PC-9 (cell line): ENCODE data around the gene UHRF2. TPM values are rescaled to one million over a fixed set of nuclear protein-coding genes. Genes with fewer than 3 reads are reported as not detected.

Experiments used
- BruUV-seq: library from RNA; stranded (reverse); fragments of 400-500 nt; replicated peaks from 2 replicates; lab custom pipeline; 2021; lab: Mats Ljungman, UMichigan
- CTCF ChIA-PET: fragments of 300-600 bp; sonication (Branson Sonifier 250); formaldehyde crosslinking; loops from one replicate; lab custom pipeline; 2022; ENCODE audit warnings: antibody characterized with exemption; lab: Charles Lee
- POLR2A ChIA-PET: fragments of 300-600 bp; sonication (Branson Sonifier 250); formaldehyde crosslinking; loops from one replicate; lab custom pipeline; 2022; ENCODE audit warnings: antibody characterized with exemption; ENCODE audit not compliant: unreplicated experiment; lab: Charles Lee
- DNase-seq, 2 experiments: peaks; one replicate each; pipeline versions ENCODE4 v3.0.0 to v3.0.0-alpha.2; 2015 to 2022; ENCODE audit warnings: mixed read lengths in 1 of 2
- H2AFZ ChIP-seq: fragments of 200-600 bp; sonication (generic); 2 replicates; pipeline ENCODE4 v1.8.1; 2017; ENCODE audit warnings: antibody characterized with exemption
- H3F3A ChIP-seq: fragments of 200-600 bp; sonication (generic); 2 replicates; pipeline ENCODE4 v1.8.1; 2017; ENCODE audit warnings: antibody characterized with exemption, mild to moderate bottlenecking, low read depth; ENCODE audit not compliant: insufficient read depth
- H3K27ac ChIP-seq: fragments of 200-600 bp; sonication (generic); 2 replicates; pipeline ENCODE4 v1.6.1; 2016; ENCODE audit warnings: mixed run types
- H3K27me3 ChIP-seq: fragments of 200-600 bp; sonication (generic); 2 replicates; pipeline ENCODE4 v1.6.1; 2016; ENCODE audit warnings: low read depth, mixed run types; ENCODE audit not compliant: insufficient read depth
- H3K36me3 ChIP-seq: fragments of 200-600 bp; sonication (generic); 2 replicates; pipeline ENCODE4 v1.6.1; 2016; ENCODE audit warnings: low read depth, mixed run types
- H3K4me1 ChIP-seq: fragments of 200-600 bp; sonication (generic); replicated peaks from 2 replicates; pipeline ENCODE4 v1.6.1; 2016; ENCODE audit warnings: mixed run types; ENCODE audit not compliant: insufficient read depth
- H3K4me2 ChIP-seq: fragments of 200-600 bp; sonication (generic); 2 replicates; pipeline ENCODE4 v1.6.1; 2017; ENCODE audit warnings: mixed run types
- H3K4me3 ChIP-seq: fragments of 200-600 bp; sonication (generic); 2 replicates; pipeline ENCODE4 v1.6.1; 2016; ENCODE audit warnings: mixed run types
- H3K79me2 ChIP-seq: fragments of 200-600 bp; sonication (generic); 2 replicates; pipeline ENCODE4 v1.6.1; 2017; ENCODE audit warnings: low read depth, mixed run types
- H3K9me2 ChIP-seq: fragments of 200-600 bp; sonication (generic); 2 replicates; pipeline ENCODE4 v1.8.1; 2017; ENCODE audit warnings: mild to moderate bottlenecking; ENCODE audit not compliant: insufficient read depth
- H3K9me3 ChIP-seq: fragments of 200-600 bp; sonication (generic); 2 replicates; pipeline ENCODE4 v1.8.1; 2016; ENCODE audit warnings: low read depth; ENCODE audit not compliant: insufficient read depth
- H4K20me1 ChIP-seq: fragments of 200-600 bp; sonication (generic); 2 replicates; pipeline ENCODE4 v1.8.1; 2017; ENCODE audit not compliant: insufficient read depth
- EZH2 ChIP-seq: fragments of 200-600 bp; sonication (generic); IDR thresholded peaks from 2 replicates; pipeline ENCODE4 v1.8.0; 2017; ENCODE audit warnings: antibody characterized with exemption, low read depth
- intact Hi-C: fragments of 100-400 bp; cut with micrococcal nuclease; formaldehyde crosslinking; loops from one replicate; pipeline ENCODE4 v1.10.0; 2022; ENCODE audit not compliant: unreplicated experiment
- total RNA-seq: library from RNA; stranded (reverse); gene quantifications from 2 replicates; pipeline ENCODE4 v1.2.3, GENCODE V29; 2021
- TF ChIP-seq, protein P1 (sequence below): fragments of 200-600 bp; sonication (generic); conservative IDR thresholded peaks from 2 replicates; pipeline ENCODE4 v1.6.1; 2017; ENCODE audit warnings: mixed run types, antibody characterized with exemption, mild to moderate bottlenecking, moderate library complexity

The UHRF2 gene
- total RNA-seq, 1 experiment from 2014 or later: 40.9 TPM

DNA sequence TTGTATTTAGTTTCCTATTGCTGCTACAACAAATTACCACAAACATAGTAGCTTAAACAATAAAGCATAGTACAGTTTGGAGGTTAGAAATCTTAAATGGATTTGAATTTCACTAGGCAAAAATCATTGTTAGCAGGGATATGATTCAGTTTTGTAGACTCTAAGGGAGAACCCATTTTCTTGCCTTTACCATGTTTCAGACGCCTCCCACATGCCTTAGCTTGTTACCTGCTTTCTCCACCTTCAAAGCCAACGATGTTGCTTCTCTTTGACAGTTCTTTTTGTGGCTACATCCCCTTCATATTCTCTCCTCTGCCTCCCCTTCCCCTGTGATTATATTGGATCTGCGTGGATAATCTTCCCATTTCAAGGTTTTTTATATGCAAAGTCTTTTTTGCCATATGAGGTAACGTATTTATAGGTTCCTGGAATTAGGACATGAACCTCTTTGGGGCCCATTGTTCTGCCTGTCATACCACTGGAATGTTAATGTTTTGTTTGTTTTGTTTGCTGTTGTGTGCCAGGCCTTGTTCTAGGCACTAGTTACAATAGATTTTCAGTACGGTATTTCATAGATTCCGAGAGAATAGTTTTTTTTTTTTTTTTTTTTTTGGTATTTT lies 54.1 kb downstream of the UHRF2 start:
- Histone ChIP-seq H3K4me3 (no peak overlapping the region), H3F3A (no peaks in the 10 kb centered on the region), H3K27me3 (no peaks in the 10 kb centered on the region), H3K27ac (no peak overlapping the region), H3K36me3 (no peaks in the 10 kb centered on the region), H3K9me3 (no peaks in the 10 kb centered on the region), H3K79me2 (peaks cover 14% of the 10 kb centered on the region; the same call in 1 of the 2 replicates), H4K20me1 (no peaks in the 10 kb centered on the region), H3K9me2 (0 out of 2 replicates have a peak, but pooled peaks cover 3% of the 10 kb centered on the region), H3K4me1 (no peaks in the 10 kb centered on the region), H2AFZ (no peak overlapping the region), H3K4me2 (no peak overlapping the region)
- POLR2A ChIA-PET: interaction anchor here (0.5 kb wide), 1 partner anchor 25 kb away, joined by 4 read pairs; no protein-coding TSS in a partner anchor
- no TSS peak for BruUV-seq
- TF ChIP-seq EZH2: no peak
- TF ChIP-seq, protein P1, sequence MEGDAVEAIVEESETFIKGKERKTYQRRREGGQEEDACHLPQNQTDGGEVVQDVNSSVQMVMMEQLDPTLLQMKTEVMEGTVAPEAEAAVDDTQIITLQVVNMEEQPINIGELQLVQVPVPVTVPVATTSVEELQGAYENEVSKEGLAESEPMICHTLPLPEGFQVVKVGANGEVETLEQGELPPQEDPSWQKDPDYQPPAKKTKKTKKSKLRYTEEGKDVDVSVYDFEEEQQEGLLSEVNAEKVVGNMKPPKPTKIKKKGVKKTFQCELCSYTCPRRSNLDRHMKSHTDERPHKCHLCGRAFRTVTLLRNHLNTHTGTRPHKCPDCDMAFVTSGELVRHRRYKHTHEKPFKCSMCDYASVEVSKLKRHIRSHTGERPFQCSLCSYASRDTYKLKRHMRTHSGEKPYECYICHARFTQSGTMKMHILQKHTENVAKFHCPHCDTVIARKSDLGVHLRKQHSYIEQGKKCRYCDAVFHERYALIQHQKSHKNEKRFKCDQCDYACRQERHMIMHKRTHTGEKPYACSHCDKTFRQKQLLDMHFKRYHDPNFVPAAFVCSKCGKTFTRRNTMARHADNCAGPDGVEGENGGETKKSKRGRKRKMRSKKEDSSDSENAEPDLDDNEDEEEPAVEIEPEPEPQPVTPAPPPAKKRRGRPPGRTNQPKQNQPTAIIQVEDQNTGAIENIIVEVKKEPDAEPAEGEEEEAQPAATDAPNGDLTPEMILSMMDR: no peak
- intact Hi-C loops: no loop called here
- no peak for DNase-seq
- CTCF ChIA-PET: no interaction called here

DNA sequence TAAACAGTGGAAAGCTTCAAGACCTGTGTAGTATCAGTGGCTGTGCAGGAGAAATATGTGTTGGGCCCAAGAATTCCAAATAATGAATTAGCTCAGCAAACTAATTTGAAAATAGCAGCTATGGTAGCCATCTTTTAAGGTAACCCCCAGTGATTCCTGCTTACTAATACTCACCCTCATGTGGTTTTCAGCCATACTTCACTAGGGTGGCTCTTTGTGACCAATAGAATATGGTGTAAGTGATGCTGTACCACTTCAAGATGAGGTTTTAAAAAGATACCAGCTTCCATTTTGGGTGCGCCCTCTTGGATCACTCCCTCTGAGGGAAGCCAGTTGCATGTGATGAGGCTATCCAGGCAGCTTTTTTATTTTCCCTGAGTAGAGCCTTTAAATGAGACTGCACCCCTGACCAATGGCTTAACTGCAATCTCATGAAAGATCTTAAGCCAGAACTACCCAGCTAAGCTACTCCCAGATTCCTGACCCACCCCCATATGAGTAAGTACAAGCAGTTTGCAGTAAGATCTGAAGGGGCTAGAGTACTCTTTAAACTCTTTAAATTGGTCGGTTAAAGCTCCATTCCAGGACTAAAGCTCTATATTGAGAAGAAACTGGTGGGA lies 58.3 kb downstream of the UHRF2 start:
- DNase-seq: no peak
- H3K36me3 ChIP-seq: no peaks in the 10 kb centered on the region
- POLR2A ChIA-PET: interaction anchor here (0.5 kb wide), 1 partner anchor 13 kb away, joined by 8 read pairs; no protein-coding TSS in a partner anchor

DNA sequence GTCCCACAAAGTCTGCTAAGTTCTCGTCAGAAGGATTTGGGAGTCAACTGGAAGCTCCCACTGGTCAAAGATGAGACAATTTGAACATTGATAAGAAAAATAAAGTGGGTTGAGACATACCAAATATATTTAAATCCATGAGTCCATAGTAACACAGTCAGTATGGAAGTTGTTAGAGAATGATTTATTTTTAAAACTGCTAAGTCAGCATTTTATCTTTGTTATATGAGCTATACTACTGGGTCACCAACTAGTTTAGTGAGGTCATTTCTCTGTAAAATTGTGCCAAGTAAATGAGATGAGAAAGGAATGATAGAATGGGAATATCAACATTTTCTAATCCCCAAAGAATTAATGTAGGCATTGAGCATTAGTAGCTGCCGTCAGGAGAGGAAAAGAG lies 60.2 kb downstream of the UHRF2 start:
- POLR2A ChIA-PET: no interaction called here
- no peak overlapping the region for H3K27ac ChIP-seq
- no peaks in the 10 kb centered on the region for H3K36me3 ChIP-seq
- 0 out of 2 replicates have a peak, but pooled peaks cover 3% of the 10 kb centered on the region for H3K9me2 ChIP-seq
- TF ChIP-seq, protein P1: no peak
- TF ChIP-seq EZH2: no peak
- no peaks in the 10 kb centered on the region for H3K4me1 ChIP-seq
- no peaks in the 10 kb centered on the region for H3K9me3 ChIP-seq
- H3K79me2 ChIP-seq: 0 out of 2 replicates have a peak, but pooled peaks cover 8% of the 10 kb centered on the region
- H3K4me3 ChIP-seq: no peak overlapping the region
- no peak overlapping the region for H3K4me2 ChIP-seq
- no peaks in the 10 kb centered on the region for H3K27me3 ChIP-seq
- H3F3A ChIP-seq: no peaks in the 10 kb centered on the region
- no peak overlapping the region for H2AFZ ChIP-seq
- no peak for DNase-seq
- intact Hi-C loops: no loop called here
- no peaks in the 10 kb centered on the region for H4K20me1 ChIP-seq
- CTCF ChIA-PET: no interaction called here
- no TSS peak for BruUV-seq

More for the DNA sequence above, 58.3 kb downstream of the UHRF2 start:
- H2AFZ ChIP-seq: no peak overlapping the region
- intact Hi-C loops: no loop called here
- CTCF ChIA-PET: no interaction called here
- 0 out of 2 replicates have a peak, but pooled peaks cover 17% of the 10 kb centered on the region for H3K79me2 ChIP-seq
- H3K4me3 ChIP-seq: no peak overlapping the region
- H3K27me3 ChIP-seq: no peaks in the 10 kb centered on the region
- no peaks in the 10 kb centered on the region for H3K4me1 ChIP-seq
- no peaks in the 10 kb centered on the region for H4K20me1 ChIP-seq
- TF ChIP-seq, protein P1: no peak
- no peak for TF ChIP-seq EZH2
- no TSS peak for BruUV-seq
- no peak overlapping the region for H3K4me2 ChIP-seq
- H3K27ac ChIP-seq: no peak overlapping the region
- 0 out of 2 replicates have a peak, but pooled peaks cover 3% of the 10 kb centered on the region for H3K9me2 ChIP-seq
- no peaks in the 10 kb centered on the region for H3F3A ChIP-seq
- no peaks in the 10 kb centered on the region for H3K9me3 ChIP-seq
